ENCODE data around the gene ADPRHL1. TPM values are rescaled to one million over a fixed set of nuclear protein-coding genes. Genes with fewer than 3 reads are reported as not detected.

The ADPRHL1 gene
- total RNA-seq, 1 donor from 2014 or later, result 2.6 TPM

- H3K27ac Mint-ChIP-seq (ENCODE audit: unreplicated experiment), result no peak overlapping the region
- no peak for DNase-seq (ENCODE audit: extremely low spot score, unreplicated experiment)
- H3K9me3 Mint-ChIP-seq (ENCODE audit: unreplicated experiment), result no peaks in the 10 kb centered on the region
Measured at GRCh38 chr13:113350065-113350937, 103.0 kb downstream of the ADPRHL1 start.

More at GRCh38 chr13:113350065-113350937, 103.0 kb downstream of the ADPRHL1 start:
- Mint-ChIP-seq H3K27me3 (ENCODE audit: unreplicated experiment) (no peaks in the 10 kb centered on the region), H3K36me3 (ENCODE audit: unreplicated experiment) (no peaks in the 10 kb centered on the region), H3K4me1 (ENCODE audit: unreplicated experiment) (no peaks in the 10 kb centered on the region), H3K4me3 (ENCODE audit: unreplicated experiment) (no peak overlapping the region)
- TF ChIP-seq CTCF (IDR thresholded peaks at IDR 0.05), result no peak

Other genes starting within 250 kb of the ADPRHL1 start
- 47.9 and 48.1 TPM in 2 replicates for gene PCID2, start 244.8 kb downstream of the ADPRHL1 start, total RNA-seq
- 76.7 and 77.3 TPM in 2 replicates for gene CUL4A, start 243.9 kb downstream of the ADPRHL1 start, total RNA-seq
- 413 and 449 TPM in 2 replicates for gene LAMP1, start 156.2 kb downstream of the ADPRHL1 start, total RNA-seq
- gene GRTP1, start 89.4 kb downstream of the ADPRHL1 start, total RNA-seq, result 0.99 and 2.0 TPM in 2 replicates
- 27.5 and 29.0 TPM in 2 replicates for gene DCUN1D2, start 37.2 kb upstream of the ADPRHL1 start, total RNA-seq
- 66.9 and 72.1 TPM in 2 replicates for gene TFDP1, start 131.3 kb upstream of the ADPRHL1 start, total RNA-seq
- gene ATP4B, start 204.7 kb upstream of the ADPRHL1 start, total RNA-seq, result not detected in 2 replicates
- 0.24 TPM in 1 of 2 replicates, not detected in the other for gene GRK1, start 213.7 kb upstream of the ADPRHL1 start, total RNA-seq